Activated gamma-delta T cell treated with Interleukin-2 at 50 U/mL for 16 hours (primary cell): ENCODE measurements around the gene CTSC.
"Not testable (repeated sequence)": the region's sequence is repeated elsewhere in the genome, so short reads cannot be mapped to it uniquely, and the experiment has no call there.

Experiments used
- DNase-seq: peaks from one replicate; pipeline ENCODE4 v3.0.0-alpha.2; 2020

Gene CTSC

DNA sequence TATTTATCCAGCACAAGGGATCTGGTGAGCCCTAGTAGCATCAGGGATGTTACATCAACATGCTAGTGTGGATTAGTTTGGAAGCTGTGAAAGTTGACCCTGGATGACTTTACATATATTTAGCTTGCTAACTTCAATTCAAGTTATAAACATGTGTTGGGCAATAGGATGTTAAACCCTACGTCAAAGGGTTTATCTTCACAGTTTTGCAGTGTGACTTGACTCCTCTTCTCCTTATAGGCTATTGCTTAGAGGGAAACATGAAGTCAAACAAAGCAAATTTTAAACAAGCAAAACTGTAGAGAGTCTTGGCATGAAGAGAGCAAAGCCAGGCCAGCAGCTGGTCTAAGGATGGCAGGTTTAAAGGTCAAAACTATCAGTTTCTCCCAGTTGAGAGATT is 11.3 kb upstream of the CTSC start:
- DNase-seq = no peak

DNA sequence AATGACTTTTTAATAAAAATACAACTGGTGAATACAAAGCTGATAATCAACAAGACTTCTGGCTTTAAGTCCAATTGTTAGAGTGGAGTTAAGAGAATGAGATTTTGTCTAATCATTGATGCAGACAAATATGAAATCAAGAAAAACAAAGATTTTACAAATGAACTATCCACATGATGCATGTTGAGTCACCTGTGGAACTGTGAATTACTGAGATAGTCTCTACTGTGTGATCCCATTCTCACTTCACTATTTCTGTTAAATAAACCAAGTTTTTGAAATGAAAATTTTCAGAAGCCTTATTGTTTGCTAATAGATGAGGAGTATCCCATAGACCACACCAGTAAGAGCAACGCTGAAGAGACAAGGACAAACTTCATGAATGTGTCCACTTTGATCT is 8.4 kb upstream of the CTSC start:
- DNase-seq = no peak

GRCh38 chr11:88345408-88345807 is 7.9 kb upstream of the CTSC start:
- no peak for DNase-seq

GRCh38 chr11:88344869-88345268 is 7.3 kb upstream of the CTSC start:
- DNase-seq = no peak

DNA sequence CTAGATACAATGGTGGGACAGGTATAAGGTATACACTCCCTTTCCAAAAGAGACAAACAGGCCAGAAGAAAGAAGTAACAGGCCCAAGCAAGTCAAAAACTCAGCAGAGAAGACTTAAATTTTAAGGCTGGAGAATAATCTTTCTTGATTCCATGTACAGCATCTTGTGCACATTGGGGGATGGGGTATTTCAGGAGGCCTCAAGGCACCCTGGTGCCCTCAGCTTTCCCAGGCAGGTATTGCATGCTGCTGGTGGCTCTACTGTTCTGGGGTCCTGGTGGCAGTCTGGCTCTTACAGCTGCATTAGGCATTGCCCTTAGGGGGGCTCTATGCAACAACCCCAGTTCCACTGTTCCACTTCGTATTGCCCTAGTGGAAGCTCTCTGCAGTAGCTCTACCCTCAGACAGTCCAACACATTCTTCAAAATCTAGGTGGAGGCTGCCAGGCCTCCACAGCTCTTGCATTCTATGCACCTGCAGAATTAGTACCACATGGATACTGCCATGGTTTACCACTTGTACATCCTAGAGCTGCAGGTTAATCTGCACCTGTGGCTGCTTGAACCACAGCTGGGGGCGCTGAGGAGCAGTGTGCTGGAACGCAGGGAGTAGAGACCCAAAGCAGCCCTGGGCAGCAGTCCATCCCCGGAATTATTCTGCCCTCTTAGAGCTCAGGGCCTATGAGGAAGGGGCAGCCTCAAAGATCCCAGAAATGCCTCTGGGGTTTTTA is 4.2 kb upstream of the CTSC start:
- DNase-seq = no peak

GRCh38 chr11:88340366-88340935 is 2.9 kb upstream of the CTSC start:
- DNase-seq = no peak

DNA sequence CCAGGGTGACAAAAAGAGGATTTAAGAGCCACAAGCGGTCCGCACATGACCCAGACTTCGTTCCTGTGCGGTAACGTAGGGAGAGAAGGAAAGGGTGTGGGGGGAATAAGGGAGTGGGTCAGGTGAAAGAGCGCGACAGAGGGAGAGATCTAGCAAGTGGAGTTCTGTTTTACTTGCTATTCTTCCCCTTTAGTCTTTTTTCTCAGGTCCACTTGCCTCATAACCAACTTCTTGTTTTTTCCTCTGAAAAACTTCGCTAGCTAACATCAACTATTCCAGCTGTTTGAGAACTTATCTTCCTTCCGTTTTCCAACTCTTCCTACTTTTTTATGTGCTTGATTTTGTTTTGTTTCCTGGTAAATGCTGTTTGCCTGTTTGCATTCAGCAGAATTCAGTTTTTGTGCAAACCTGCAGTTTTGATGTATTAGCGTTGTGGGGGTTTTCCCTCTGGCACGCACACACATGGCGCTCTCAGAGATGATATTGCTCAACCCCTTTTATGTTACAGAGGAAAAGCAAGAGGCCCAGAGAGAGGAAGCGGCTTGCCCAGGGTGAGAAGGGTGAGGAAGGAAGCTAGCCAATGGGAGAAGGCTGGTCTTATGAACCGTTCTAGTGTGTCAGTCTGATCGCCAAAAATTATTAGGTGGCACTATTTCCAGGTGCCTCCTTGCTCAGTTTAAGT is 592 bp upstream of the CTSC start:
- DNase-seq = peak; percentile 29

DNA sequence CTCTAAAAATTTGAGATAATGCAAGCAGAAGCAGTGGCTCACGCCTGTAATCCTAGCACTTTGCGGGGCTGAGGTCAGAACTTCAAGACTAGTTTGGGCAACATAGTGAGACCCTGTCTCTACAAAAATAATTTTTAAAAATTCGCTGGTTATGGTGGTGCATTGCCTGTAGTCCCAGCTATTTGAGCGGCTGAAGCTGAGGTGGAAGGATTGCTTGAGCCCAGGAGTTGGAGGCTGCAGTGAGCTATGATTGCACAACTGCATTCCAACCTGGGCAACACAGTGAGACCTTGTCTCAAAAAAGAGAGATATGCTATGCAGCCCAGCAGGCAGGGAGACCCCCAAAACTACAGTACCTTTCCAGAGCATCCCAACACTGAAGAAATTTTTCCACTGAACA is 2.3 kb downstream of the CTSC start:
- DNase-seq = no peak

DNA sequence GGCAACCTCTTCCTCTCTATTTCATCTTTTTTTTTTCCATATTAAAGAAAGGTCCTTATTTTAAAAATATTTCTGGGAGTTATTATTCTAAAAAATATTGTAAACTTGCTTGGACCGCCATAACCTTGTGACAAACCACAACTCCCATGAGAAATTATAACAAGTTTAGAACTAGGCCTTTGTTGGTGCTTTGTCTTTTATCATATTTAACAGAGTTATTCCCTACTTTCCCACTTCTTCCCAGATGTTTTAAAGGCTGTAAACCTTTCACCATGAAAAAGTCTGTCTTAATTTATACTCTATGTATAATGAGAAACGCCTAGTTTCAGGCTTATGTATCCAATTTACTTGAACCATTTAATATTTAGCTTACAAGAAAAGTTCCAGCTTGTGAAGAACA is 3.7 kb downstream of the CTSC start:
- DNase-seq = no peak

GRCh38 chr11:88332851-88333250 is 4.7 kb downstream of the CTSC start:
- no peak for DNase-seq

GRCh38 chr11:88330826-88331428 is 6.6 kb downstream of the CTSC start:
- no peak for DNase-seq

GRCh38 chr11:88329563-88330250 is 7.8 kb downstream of the CTSC start:
- DNase-seq = no peak

DNA sequence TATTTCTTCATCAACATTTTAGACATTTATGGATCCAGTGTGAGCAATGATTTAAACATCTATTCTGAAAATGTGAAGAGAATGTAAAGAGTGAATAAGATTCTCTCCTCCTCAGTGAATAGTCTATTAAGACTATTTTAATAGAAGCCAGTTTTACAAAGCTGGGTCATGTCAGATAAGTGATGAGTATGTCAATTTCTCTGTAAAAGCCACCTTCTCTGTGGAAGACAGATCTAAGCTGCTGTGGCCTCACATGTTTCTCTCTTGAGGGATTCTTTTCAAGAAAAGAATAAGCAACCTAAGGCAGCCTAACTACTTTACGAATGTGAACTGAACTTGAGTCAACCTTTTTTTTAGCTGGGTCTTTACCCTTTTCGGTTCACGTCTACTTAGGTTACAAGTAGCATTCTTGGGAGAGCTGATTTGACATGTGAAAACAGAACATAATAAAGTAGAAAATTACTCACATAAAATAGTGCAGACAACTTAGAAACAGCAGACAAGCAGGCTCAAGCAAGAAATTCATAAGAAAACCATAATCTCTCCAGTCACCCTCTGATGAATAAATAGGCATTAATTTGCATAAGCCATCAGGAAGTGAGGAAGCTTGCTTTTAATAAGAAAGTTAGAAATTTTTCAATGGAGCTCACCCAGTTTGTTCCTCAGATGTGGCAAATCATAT is 9.9 kb downstream of the CTSC start:
- DNase-seq = no peak

- no peak for DNase-seq
Measured at GRCh38 chr11:88327061-88327460, 10.5 kb downstream of the CTSC start.

DNA sequence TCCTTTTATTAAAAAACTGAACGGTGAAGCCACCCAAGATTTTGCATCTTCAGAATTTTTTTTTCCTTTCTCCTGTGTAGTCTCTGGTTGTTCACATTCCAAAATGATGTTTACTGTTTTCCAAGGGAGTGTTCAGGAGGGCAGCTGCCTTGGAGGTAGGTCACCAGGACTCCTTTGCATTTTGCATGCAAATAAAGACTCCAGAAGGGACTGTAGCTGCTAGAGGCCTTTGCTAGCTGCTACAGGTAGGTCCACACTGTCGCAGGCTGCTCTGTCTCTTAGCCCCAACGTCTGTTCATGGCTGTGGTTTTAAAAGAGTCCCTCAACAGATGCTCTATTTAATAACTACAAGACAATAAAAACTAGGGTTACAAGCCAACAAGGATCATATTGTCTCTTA is 11.4 kb downstream of the CTSC start:
- no peak for DNase-seq

DNA sequence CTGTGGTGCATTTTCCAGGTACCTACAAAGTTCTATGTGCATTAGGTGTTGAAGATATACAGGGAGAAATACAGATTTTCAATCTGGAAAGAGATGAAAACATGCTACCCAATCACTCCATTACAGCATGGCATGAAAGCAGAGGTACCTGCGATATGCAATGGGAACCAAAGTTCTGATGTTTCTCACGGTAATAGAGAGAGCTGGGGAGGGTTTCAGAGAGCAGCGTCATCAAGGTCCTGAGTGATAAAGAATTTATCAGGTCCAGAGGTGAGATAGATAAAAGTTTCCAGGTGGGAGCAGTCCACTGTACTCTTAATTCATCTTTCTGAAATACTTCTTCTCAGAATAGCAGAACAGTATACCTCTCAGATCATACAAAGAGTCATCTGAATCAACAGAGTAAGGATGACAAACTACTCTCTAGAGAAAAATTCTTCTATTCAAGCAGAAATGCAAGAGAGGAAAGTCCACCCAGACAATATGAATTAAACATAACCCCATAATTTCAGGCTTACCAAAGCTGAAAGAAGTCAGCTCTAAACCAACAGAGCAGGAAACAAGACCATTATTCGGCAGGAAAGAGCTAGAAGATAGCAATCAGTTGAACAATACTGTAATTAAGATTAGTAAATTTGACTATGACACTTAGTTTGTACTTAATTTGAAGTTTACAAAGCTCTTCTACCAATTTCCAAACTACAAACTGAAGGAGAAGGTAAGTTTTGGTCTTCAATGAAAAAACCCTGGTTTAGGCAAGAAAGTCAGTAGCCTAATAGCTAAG is 12.8 kb downstream of the CTSC start:
- DNase-seq = no peak

DNA sequence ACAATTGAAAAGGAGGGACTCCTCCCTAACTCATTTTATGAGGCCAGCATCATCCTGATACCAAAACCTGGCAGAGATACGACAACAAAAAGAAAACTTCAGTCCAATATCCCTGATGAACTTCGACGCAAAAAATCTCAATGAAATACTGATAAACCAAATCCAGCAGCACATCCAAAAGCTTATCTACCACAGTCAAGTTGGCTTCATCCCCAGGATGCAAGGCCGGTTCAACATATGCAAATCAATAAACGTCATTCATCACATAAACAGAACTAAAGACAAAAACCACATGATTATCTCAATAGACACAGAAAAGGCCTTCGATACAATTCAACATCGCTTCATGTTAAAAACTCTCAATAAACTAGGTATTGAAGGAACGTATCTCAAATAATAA is 14.7 kb downstream of the CTSC start:
- DNase-seq = not testable (repeated sequence)

- DNase-seq = not testable (repeated sequence)
Measured at GRCh38 chr11:88321412-88321811, 16.1 kb downstream of the CTSC start.

GRCh38 chr11:88320149-88320559 is 17.4 kb downstream of the CTSC start:
- no peak for DNase-seq

- DNase-seq = no peak
Measured at GRCh38 chr11:88318017-88318416, 19.5 kb downstream of the CTSC start.

- DNase-seq = no peak
Measured at GRCh38 chr11:88317536-88317935, 20.0 kb downstream of the CTSC start.

GRCh38 chr11:88315981-88316441 is 21.5 kb downstream of the CTSC start:
- no peak for DNase-seq
